ENCODE results near the gene FERMT3.
"Not testable (repeated sequence)": the region's sequence is repeated elsewhere in the genome, so short reads cannot be mapped to it uniquely, and the experiment has no call there.

Gene FERMT3

DNA sequence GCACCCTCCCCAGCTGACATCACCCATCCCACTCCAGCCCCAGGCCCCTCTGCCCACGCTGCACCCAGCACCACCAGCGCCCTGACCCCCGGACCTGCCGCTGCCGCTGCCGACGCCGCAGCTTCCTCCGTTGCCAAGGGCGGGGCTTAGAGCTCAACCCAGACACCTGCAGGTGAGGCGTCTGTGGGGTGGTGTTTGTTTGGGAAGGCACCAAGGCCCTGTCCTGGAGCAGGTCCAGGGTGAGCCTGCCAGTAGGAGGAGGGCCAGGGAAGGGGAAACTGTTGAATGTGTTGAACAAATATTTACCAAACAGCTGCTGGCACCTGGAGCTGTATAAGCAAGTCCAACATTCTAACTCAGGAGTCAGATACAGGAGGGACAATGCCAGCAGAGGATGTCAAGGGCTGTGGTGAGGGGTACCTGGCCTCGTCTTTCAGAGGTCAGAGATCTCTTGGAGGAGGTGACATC, 31.0 kb downstream of the FERMT3 start:
- DNase-seq = no peak

- no peak for DNase-seq
Observed at GRCh38 chr11:64238076-64238475, 31.6 kb downstream of the FERMT3 start.

DNA sequence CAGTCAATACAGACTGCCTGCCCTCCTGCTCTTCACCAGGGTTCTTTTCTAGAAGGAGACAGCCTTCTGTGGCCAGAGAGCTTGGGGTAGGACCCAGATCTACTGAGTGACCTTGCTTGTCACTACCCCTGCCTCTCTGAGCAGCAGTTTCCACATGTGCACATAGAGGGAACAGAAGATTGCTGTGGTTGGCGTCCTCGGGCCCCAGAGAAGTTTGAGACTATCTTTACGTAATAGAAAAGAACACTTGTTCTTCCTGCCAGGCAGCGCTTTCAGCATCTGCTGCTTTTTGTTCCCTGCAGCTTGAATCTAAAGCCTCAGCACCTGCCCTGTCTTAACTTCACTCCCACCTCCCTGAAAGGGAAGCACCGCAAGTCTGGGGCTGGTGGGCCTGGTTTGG, 32.5 kb downstream of the FERMT3 start:
- DNase-seq = no peak

- no peak for DNase-seq
Observed at GRCh38 chr11:64239662-64240434, 33.3 kb downstream of the FERMT3 start.

DNA sequence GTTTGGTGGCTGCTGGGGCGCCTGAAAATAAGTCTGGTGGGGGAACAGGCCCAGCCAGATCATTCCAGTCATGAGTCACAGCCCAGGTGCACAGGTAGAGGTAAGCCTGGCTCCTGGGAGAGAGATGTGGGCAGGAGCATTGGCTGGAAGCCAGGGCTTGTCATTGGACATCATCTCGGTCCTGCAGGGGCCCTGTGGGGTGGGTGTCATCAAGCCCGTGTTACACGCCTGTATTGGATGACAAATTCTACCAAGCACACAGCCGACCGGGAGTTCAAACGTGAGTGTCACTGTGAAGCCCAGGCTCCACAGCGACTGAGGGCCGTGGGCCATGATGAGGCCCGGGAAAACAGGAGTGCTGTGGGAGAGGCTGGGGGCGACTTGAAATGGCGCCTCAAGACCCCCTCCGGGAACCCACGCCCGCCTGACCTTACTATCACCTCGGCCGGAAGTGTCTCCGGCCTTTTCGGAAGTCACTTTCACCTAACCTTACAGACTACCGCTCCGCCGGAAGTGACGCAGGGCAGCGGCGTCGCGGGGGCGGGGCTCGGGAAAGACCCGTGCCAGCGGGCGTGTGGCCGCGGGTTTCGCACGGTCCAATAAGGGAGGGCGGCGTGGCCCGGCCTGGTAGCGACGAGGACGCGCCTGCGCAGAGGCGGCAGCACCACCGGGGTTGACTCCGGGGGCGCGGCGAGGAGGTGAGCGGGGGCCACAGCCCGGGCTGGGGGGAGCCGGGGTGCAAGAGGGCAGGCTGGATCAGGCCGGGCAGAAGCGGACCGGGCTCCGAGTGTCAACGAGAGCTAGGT, 34.1 kb downstream of the FERMT3 start, which contains the start of gene FKBP2:
Gene FKBP2 (plus strand): TSS at position 661 of the 806 bp plus-strand sequence. CDS start 1,293 bp downstream, outside the sequence.
- peak; percentile 98 for DNase-seq

DNA sequence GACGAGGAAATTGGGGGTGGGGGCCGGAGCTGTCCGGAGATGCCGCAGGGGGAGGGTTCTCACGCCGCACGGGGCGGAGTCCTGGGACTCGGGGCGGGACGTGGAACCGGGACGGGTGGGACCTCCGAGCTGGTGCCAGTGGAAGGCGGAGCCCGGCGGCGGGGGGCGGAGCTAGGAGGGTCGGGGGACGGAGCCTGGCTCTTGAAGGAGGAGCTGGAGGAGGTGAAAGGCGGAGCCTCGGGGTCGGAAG, 34.6 kb downstream of the FERMT3 start:
- peak; percentile 98 for DNase-seq

GRCh38 chr11:64241491-64242374, 35.2 kb downstream of the FERMT3 start:
- no peak for DNase-seq

DNA sequence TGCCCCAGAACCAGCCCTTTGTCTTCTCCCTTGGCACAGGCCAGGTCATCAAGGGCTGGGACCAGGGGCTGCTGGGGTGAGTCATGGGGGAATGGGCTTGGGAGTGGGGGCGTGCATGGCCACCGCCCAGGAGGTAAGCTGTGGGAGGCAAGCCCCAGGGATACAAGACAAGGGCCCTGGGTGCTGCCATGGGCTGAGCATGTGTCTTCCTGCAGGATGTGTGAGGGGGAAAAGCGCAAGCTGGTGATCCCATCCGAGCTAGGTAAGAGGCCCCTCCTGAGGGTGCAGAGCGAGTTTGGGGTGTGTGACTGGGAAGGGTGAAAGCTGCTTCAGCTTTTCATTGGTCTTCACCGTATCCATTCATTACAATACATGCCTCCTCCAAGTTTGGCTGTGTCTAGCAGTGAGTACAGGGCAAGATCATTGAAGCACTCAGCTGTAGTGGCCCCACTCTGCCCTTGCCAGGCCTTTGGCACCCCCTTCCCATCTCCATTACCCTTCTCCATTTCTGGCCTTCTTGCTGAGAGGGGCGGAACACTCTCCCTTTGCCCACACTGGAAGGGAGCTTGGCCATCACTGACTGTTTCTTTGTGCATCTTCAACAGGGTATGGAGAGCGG, 36.8 kb downstream of the FERMT3 start:
- no peak for DNase-seq

DNA sequence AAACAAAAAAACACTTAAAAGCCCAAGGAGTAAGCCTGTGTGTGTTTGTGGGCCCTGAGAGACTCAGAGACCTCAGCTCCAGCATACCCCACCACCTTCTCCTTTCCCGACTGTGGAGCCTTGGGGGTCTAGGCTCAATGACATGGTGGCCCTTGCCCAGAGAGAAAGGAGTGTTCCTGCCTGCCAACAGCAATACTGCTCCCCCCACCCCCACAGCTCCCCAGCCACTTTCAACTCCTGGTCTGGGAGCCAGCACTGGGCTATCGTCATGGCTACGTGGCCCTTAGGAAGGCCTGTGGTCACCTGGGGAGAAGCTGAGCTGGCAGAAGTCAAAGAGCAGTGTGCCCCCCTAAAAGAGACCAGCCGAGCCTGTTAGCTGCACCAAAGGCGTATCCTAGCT, 37.6 kb downstream of the FERMT3 start:
- no peak for DNase-seq

DNA sequence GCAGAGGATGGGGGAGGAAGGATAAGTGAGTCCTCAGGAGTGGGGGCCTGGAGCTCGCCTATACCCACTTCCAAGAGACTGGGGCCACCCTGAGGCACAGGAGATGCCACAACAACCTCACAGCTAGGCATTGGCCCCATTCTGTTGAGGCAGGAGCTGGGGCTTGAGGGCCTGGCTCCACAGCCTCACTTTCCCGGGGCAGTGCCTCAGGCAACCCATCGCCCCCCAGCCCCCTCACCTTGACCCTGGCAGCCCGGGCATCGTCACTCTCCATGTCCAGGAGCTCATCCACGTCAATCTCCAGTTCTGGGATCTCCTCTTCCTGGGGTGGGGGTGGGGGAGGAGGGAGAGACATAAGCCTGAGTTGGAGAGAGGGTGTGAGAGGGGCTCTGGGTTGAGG, 38.4 kb downstream of the FERMT3 start:
- DNase-seq = no peak

GRCh38 chr11:64245401-64245796, 38.9 kb downstream of the FERMT3 start:
- no peak for DNase-seq

- no peak for DNase-seq
Observed at GRCh38 chr11:64245797-64246620, 39.5 kb downstream of the FERMT3 start.

- not testable (repeated sequence) for DNase-seq
Observed at GRCh38 chr11:64246621-64246870, 40.0 kb downstream of the FERMT3 start.

DNA sequence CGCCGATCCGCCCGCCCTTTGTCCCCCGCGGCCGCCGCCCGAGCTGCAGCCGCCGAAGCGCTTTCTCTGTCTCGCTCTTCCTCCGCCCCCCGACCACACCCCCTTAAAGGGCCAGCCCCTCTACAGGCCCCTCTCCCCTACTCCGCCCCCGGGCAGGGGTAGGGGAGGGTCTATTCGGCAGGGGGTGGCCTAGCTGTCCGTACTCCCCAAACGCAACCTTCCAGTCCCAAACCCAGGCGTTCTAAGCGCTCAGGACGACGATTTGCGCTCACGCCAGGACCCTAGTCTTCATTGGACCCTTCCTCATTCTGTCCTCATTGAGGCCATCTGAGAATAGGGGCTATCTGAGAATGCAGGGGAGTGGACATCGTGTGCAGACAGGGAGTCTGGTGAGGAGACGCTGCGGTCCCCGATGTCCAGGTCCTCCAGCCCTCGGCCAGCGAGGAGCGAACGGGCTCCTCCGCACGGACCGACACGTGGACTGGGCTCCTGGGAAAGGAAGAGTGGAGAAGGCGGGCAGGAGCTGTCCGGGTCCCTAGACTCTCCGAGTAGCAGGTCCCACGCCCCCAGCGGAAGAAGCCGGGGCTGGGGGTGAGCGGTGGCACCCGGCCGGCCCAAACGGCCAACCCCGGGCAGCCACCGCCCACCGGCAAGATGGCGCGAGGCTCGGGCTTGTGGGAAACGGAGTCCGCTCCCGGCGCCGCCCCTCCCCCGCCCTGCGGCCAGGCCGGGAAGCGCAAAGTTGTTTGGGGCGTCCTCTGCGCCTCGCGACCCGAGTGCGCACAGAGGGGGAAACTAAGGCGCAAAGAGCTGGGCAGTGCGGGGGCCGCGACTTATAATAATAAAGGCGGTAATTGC, 40.6 kb downstream of the FERMT3 start, which contains the start of gene PPP1R14B:
Gene PPP1R14B (minus strand): TSS at position 73 of the 858 bp plus-strand sequence. CDS start 270 bp downstream, outside the sequence.
- peak; percentile 73 for DNase-seq

DNA sequence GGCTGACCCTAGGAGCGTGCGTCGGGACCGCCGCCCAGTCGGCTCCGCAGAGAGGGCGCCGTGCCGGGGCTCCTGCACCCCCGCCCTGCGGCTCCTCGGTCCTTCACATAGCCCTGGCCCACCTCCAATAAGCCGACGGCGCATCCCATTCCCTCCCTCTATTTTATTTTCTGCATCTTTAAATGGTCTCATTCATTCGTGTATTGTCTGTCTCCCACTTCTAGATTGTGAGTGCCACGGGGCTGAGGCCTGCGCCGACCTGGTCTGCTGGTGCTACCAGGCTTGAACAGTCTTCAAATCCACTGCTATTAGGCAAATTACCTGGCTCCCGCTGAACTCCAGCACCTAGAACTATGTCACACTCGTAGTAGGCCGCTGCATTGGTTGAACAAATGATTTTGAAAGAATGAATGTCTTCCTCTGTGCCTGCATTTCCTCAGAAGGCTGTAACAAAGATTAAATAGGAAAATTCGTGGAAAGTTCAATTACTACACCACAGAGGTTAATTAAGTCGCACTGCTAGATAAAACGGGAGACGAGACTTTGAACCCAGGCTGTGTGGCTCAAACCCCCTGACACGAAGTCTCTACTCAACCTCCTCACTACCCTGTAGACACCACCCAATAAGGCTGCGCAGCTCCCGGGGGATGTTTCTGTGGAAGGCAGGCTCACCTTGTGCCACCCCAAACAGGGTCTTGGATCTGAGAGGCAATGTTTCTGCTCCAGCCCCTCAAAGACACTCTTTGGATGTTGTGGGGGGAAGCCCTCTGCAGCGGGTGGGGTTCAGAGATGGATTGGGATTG, 41.4 kb downstream of the FERMT3 start:
- DNase-seq = no peak

- no peak for DNase-seq
Observed at GRCh38 chr11:64248578-64248977, 42.1 kb downstream of the FERMT3 start.

GRCh38 chr11:64249038-64249437, 42.5 kb downstream of the FERMT3 start:
- no peak for DNase-seq

- no peak for DNase-seq
Observed at GRCh38 chr11:64249563-64250414, 43.3 kb downstream of the FERMT3 start.

DNA sequence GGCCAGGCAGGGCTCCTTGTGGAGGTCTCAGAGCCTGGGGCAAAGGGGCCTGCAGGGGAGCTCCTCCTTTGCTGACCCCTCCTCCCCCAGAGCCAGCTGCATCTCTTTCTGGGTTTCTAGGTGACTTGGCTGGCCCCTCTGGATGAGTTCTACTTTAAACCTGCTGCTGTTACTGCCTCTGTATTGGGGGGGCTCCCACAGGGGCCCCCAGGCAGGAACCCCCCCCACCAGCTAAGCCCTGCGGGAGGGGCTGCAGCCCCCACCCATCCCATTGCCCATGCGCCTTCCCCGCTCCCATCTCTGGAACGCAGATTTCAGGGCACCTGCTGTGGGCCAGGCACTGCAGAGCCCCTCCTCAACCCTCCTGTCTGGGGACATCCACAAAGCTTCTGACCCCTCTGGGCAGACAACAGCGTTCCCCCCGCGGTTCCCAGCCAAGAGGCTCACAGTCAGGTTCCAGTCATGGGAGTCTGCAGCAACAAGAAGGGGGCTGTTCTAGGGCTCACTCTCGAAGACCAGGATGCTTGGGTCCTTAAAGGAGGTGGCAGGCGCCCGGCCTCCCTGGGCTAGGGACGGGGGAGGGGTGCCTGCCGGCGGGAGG, 44.0 kb downstream of the FERMT3 start:
- DNase-seq = no peak
